GM18870 (cell line): ENCODE results near the gene JMJD6.

Experiments
- ATAC-seq: cut with Tn5 transposase; IDR thresholded peaks from one replicate; pipeline ENCODE4 v1.9.1; 2021; ENCODE audit warnings: moderate library complexity; ENCODE audit not compliant: unreplicated experiment

Gene JMJD6

DNA sequence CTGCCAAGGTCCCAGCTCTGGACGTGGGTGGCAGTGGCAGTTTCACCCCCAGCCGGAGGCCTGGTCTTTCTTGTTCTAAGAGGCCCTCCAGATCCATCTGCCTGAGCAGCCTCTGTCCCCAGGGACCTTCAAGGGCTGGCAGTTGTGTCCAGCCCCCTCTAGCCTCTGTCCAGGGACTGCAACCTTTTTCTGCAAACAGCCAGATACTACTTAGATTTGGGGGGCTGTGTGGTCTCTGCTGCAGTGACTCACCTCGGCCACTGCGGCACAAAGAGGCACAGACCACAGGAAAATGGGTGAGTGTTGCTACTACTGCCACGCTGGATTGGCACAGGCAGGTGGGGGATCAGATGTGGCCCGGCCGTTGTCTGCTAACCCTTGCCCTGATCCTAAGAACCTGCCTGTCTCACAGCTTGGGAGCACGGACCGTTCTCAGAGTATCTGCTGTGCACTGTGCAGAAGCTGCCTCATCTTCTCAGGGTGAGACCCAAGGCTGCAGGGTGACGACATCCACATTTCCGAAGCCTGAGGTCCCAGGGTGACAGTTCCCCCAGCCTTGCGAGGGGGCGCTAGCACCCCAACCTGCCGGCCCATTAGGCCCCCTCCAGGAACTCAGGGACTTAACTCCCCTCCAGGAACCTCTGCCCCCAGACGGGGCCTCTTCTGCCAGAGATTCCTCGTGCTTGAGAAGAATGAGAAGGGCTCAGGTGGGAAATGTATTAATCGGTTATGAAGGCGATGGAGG lies 43.2 kb downstream of the JMJD6 start:
- ATAC-seq: no peak

DNA sequence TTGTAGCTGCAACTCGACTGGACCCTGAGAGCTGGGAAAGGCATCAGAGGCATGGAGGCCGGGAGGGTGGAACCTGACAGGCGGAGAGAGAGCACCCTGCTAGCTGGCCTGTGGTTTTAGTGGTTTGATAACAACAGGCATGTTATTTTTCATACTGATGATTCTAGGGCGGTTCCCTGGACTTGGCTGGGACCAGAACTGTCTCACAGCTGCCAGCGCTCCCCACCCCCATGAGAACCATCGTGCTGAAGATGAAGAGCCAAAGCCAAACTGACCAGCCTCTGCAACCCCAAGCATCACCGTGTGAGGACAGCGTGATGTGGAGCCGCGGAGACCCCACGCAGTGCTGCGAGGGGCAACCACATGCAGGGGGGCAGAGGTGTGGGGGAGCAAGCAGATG lies 44.1 kb downstream of the JMJD6 start:
- ATAC-seq: no peak

DNA sequence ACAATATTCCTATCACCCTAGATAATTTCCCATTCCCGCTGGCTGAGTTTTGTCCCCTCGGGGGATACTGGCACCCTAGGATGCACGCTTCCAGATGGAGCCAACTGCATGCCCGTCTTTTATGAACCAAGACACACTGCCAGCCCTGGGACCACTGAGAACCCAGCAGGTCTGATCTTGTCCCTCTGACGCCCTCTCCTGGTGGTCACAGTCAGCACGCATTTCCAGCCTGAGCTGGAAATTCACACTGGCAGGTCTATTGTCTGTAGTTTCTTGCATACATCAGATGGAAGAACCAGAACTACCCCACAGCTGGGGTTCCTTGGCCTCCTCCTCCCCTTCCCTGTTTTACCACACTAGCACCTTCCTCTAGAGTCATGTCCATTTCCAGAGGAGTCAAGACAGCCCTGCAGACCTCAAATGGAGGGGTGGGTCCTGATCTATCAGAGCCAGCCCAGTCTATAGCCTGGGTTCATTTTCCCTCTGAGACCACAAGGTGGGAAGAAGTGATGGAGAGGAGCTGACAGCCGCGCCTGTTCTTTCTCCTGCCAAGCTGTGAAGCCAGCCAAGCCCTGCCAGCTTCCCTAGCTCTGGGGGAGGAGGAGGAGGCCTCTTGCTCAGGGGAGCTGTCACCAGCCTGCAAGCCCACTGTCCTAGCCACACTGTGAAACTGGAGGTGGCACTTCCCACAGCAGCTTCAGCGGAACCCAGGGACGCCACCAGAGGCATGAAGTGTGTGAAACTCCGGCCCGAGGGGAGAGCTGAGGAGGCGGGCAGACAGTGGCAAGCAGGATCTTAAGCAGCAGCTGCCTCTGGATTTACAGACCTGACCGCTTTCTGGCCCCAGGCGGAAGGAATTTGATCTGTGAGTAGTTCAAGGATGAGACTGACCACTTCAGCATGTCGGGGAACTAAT lies 44.9 kb downstream of the JMJD6 start:
- ATAC-seq: no peak

DNA sequence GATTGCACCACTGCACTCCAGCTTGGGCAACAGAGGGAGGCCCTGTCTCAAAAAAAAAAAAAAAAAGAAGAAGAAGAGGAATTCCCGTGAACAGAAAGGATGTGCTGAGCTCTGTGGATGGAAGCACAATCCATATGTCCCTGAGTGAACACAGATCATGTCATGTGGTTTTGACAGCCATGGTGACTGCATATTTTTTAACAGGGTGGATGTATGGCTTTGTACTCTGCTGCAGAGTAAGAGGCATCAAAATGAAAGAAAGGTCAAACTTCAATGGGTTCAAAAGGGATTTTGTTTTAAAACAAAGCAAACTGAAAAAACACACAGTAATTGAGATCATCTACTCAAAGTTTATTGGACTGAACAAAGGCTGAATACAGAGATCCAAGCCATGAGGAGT lies 47.2 kb downstream of the JMJD6 start:
- ATAC-seq: no peak

DNA sequence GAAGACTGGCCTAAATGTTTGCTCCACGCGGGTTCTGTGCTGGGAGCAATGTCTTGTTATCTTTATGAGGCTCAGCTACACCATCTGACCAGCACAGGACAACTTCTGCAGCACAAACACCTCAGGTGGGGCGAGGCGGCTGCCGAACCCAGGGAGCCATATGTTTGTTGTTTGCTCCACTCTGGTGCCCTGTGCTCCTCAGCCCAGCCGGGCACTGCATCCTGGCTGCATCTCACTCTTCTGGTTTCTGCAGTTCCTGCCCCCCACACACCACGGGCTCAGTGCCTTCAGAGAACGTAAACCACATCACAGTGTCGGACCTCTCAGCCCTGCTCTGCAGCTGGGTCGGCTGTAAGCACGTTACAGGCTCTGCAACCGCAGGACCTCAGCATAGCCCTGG lies 48.1 kb downstream of the JMJD6 start:
- no peak for ATAC-seq

DNA sequence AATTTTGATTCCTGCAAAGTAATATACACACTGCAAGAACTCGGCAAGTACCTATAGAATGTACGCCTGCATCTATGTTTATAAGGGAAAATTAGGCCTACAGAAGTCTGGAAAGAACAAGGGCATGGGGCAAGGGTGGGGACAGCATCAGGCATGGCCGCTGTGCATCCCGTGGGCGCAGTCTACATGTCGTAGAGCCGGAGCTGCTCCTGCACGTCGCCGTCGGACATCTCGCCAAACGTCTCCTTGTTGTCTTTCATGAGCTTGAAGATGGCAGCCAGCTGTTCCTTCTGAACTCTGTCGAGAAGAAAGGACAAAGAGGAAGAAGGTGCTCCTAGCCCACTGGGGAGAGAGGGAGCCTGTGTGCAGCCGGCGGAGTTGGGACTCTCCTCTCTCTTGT lies 49.0 kb downstream of the JMJD6 start:
- ATAC-seq: no peak

DNA sequence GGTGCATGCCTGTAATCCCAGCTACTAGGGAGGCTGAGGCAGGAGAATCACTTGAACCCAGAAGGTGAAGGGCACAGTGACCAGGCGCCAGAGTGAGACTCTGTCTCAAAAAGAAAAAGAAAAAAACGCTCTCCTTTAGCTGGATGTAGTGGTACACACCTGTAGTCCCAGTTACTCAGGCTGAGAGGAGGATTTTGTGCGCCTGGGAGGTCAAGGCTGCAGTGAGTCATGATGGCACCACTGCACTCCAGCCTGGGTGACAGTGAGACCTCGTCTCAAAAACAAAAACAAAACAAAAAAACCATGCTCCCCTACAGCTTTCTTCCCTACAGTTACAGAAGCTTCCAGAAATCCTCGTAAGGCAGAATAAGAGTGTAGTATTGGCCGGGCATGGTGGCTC lies 49.8 kb downstream of the JMJD6 start:
- ATAC-seq: no peak

DNA sequence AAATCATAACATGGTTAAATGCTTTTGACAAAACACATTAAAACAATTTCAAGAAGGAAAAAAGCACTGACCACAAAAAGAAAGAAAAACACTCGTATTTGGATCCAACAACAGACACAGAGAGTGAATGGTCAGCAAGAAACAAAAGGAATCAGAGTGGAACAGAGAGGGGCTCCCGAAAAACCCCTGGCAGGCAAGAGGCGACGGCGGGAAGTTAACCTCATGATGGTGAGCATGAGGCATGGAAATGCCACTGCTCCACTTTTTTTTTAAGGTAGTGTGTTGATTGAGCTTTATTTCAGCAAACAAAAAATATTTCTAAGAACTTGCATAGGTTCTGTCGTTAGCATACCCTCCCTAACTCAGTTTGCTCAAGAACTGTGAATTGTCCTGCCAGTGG lies 50.8 kb downstream of the JMJD6 start:
- no peak for ATAC-seq

DNA sequence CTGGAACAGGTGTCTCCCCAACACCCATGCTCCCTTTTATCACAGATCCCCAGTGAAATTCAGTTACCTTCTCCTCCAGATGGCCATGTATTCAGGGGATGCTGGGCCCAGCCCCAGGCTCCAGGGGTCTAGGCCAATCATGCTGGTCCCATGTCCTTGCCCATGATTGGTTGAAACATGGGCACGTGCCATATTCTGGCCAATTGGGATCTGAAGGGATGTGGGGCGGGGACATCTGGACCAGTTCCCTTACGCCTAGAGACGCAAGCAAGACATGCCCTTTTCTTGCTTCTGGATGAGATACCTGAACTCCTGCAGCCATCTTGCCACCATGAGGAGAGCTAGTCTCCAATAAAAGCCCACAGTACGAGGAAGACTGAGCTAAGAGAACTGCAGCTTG lies 51.8 kb downstream of the JMJD6 start:
- ATAC-seq: no peak

DNA sequence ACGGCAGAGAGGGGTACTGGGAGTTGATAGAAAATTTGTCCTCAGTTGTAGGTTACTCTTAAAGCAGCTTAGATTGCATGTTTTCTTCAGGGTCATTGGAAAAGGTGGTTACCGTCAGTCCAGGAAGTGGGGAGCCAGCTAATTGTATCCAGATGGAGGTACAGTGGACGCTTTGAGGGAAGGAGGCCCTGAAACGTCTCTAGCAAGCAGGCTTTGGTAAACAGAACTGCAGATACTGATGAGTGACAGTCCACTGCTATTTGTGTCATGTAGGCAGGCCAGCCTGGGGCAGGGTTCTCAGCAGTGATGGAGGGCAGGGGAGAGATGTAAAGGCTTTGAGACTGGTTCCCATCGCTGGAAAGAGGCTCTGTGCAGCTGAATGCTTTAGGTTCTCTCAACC lies 52.7 kb downstream of the JMJD6 start:
- no peak for ATAC-seq

DNA sequence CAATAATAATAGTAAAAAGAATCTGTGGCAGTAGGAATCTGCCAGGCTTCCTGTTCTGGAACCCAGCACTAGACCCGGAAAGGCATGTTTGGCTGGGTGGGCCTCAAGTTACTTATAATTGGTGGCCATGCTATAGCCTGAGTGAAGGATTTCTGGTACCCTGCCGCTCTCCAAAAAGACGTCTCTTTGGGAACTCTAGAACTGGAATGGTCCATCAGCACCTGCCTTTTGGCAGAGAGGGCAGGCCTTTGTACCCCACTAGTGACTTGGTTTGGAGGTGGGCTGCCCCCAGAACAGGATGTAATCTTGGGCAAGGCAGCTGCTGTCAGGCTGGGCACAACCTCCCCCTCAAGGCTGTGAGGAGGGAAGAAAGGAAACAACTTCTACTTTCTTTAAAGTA lies 53.5 kb downstream of the JMJD6 start:
- ATAC-seq: no peak

DNA sequence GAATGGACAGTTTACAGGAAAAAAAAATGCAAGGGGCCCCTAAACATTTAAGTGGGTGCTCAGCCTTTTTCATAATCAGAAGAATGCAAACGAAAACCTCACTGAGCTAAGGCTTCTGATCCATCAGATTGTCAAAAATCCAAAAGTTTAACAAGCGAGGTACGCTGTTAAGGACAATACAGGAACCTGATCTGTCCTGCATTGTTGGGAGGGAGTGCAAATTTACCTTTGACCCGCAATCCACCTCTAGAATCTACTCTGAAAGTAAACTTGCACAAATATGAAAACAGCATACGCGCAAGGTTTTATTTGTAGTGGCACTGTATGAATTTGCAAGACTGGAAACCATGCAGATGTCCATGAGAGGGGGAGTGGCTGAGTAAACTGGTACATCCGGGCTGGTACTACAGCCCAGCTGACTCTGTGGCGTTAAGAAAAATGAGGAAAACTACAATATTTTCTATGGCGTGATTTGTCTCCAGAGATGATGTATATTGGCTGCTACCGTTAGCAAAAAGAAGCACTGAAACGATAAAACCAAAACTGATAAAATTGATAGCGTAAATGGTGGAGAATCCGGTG lies 54.0 kb downstream of the JMJD6 start:
- no peak for ATAC-seq

DNA sequence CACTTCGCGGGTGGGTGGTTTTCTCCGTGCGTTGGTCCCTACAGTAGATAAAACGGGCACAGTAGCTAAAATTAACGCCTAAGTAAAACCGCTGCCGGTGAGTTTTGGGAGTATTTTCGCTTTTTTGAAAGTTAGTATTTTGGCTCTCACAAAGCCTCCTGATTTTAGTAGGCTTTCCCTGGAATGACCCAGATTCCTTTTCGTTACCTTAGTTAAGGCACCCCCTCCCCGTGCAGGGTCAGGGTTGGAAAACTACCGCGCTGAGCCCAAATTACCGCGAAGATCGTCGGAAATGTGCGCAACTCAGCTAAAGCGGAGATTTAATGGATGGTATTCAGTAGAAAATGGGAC lies 54.5 kb downstream of the JMJD6 start:
- peak; percentile 1 for ATAC-seq

DNA sequence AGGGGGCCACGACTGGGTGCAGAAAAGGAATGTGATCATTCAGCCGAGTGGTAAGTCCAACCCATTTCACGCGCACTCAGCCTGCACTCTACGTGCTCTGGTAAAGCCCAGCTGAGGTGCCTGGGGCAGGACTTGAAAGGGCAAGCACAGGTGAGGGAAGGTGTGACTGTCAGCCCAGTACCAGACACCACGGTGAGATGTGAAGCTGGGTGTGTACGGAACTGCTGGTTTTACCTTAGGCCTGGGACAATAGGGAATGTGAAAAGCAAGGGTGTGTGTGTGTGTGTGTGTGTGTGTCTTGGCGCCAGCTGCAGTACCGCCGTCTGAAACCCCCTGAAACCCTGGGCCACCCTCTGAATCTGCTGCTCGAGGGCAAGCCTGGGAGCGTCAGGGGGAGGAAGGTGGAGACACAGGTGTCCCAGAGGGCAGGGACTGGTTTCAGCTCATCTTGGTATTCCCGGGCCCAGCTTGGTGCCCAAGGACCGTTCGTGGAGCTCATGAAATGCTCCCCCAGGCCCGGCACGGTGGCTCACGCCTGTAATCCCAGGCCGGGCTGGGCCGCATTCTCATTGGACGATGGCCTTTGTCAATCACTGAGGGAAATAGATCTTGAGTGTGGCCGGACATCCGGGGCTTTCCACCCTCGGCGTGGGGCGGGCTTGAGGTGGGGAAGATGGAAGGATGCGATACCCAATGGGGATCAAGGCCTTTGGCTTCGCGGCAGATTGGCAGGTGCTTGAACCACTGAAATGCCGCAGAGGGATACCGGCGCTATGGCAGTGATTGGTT lies 55.1 kb downstream of the JMJD6 start:
- ATAC-seq: peak; percentile 95

DNA sequence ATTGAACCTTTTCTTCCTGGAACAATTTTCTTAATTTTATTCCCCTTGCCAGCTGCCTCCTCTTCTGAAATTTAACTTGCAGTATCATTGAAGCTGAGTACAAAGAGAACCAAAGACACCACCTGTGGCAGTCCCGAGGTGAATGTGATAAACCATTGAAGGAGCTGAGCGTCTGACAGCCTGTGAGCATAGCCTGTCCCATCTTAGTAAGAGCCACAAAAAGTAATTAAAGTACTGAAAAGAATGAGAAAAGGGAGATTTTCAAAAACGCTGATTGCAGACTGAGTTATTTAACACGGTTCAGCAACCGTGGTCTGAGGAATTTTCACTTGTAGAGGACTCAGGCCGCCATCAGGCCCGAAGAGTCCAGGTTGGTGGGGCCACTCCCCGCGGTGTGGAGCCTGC lies 55.7 kb downstream of the JMJD6 start:
- ATAC-seq: no peak

DNA sequence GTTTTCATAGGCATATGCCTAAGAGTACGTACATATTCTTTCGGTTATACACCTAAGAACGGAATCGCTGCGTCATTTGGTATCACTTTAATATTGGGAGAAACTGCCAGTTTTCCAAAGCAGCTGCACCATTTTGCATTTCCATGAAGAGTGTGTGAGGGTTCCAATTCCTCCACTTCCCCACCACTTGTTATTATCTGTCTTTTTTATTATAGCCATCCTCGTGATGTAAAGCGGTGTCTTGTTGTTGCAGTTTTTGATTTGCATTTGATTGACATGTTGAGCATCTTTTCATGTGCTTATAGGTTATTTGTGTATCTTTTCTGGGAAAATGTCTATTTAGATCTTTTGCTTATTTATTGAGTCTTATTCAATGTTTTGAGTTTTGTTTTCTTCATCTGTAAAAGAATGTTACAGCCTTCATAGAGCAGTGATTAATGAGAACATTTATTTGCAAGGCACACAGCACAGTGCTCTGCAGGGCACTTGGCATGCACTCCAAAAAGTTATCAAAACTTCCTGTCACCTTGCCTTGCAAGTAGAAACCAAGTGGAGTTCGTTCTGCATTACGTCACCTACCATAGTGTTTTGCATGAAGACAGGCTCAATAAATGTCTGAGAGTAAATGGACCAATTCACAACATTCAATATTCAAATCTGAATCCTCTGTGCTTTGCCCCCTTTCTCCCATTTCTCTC lies 56.2 kb downstream of the JMJD6 start:
- ATAC-seq: no peak
